GM18498 (cell line): ENCODE measurements around the gene MCF2L.

Source experiments
- ATAC-seq: cut with Tn5 transposase; IDR thresholded peaks from one replicate; pipeline ENCODE4 v1.9.1; 2021; ENCODE audit warnings: mild to moderate bottlenecking, moderate library complexity; ENCODE audit not compliant: unreplicated experiment

MCF2L gene

DNA sequence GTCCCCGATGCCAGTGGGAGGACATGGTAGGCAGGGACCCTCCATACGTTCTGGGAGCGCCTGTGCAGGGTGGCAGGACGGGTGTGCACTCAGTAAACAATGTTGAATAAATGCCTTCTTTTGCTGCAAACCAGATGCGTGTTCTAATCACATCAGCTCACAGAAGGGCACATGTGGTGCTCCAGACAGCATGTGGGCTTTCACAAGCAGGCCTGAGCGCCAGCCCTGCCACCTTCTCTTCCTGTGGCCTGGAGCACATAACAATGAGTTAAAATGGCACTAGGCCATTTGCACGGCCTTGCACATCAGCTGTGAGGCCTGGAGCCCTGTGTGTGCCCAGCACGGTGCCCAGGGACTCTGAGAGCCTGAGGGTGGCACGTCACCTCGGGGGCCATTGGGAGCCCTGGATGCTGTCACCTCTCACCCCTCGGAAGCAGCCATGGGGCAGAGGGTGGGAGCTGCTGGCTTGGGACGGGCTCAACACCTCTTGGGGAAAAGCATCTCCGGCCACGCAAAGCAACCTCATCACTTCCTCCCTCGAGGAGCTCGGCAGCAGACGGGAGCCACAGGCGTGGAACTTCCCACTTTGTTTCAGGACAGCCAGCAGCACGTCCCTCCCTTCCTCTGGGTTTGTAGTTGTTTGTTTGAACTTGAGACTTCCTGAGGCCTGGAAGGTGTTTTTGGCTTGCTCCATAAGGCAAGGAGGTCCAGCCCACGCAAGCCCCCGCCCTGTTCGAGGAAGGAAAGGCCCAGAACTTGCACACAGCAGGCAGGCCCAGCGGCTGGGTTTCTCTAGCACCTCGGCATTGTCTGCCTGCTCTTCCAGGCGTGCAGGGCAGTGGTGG is 9.8 kb downstream of the MCF2L start:
- no peak for ATAC-seq

DNA sequence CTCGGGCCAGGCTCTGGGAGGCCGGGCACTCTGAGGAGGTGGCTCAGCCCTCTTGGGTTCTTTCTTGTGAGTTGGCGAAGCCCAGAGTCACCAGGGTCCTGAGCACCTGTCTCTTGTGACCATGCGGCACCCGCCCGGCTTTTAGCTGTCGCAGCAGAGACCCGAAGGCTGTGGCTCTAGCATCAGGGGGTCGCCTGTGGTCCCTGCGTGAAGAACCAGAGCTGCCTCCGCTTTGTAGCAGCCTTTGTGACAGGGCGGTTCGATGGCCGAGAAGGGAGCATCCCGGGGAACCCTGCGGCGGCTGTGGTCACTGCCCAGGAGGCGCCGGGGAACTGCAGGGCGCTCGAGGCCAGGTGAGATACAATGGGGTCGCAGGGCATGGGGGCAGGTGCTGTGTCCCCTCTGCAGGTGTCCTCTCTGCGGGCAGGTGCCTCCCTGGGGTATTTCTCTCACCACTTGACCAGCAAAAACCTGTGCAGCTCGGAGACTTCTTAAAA is 10.4 kb downstream of the MCF2L start:
- no peak for ATAC-seq

DNA sequence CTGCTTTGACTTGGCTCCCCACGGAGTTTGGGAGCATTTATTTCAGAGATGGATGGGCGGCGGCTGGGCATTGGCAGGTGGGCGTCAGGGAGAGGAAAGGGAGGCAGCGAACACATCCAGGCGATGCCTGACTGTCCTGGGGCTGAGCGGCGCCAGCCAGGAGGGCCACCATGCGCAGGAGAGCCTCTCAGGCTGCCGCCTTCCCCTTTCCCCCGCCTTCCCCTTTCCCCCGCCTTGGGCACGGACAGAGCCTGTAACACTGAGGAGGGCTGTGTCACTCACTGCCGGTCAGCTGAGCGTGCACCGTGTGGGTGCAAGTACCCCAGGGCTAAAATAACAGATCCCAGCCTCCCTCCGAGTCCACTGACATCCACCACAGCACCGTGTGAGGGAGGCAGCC is 11.4 kb downstream of the MCF2L start:
- ATAC-seq, result no peak

DNA sequence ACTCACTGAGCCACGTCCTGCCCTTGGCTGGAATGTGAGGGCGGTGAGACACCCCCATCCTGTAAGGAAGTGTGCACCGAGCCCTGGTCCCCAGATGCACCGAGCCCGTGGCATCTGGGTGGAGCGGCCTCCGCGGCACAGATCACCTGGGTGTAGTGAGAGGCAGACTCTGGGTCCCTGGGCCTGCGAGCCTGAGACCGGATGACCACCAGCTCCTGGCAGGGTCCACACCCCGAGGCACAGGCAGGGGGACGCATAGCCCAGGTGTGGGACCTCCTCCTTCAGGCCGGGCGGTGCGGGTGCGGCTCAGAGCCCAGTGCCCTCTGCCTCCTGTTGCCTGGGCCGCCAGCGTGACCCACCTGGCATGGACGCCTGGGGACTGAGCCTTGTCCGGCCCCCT is 12.4 kb downstream of the MCF2L start:
- no peak for ATAC-seq

DNA sequence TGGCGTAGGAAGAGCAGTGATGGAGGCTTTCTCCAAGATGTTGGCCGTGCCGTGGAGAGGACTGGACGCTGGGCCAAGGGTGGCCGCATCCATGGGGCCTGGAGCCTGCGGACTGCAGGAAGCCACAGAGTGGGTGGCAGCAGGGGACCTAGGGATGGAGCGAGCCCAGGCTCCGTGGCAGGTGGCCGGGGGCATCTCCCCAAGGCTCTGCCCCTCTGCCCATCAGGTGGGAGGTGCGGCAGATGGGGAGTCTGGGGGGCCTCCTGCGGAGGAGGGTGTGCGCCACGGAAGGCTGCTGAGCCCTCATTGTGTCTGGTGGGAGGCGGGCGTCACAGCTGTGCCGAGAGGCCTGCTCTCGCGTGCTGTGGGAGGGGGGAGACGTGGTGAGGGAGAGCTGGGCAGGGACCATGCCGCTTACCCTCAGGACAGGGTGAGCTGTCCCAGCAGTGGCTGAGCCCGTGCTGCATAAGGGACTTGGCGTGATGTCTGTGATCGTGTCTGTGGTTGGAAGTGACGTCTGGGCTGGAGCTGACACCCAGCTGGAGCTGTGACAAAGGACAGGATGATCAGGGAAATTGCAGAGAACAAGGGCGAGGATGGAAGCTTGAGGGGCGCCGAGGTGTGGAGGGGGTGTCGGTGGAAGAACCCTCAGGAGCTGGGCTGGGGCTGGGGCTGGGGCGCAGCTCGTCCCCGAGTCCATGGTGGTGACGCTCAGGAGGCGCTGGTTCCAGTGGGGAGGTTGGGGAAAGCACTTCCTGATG is 13.4 kb downstream of the MCF2L start:
- no peak for ATAC-seq

DNA sequence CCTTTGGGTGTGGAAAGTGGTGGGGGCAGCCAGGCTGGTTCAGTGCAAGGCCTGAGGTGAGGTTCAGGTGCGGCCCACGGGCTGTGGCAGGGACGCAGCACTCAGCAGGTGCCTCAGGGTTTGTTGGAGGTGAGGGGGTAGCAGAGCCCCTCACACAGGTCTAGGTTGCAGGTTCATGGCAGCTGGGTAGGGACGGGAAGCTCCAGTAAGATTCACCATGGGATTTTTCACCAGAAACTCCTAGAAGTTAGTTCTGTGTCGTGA is 14.0 kb downstream of the MCF2L start:
- no peak for ATAC-seq

DNA sequence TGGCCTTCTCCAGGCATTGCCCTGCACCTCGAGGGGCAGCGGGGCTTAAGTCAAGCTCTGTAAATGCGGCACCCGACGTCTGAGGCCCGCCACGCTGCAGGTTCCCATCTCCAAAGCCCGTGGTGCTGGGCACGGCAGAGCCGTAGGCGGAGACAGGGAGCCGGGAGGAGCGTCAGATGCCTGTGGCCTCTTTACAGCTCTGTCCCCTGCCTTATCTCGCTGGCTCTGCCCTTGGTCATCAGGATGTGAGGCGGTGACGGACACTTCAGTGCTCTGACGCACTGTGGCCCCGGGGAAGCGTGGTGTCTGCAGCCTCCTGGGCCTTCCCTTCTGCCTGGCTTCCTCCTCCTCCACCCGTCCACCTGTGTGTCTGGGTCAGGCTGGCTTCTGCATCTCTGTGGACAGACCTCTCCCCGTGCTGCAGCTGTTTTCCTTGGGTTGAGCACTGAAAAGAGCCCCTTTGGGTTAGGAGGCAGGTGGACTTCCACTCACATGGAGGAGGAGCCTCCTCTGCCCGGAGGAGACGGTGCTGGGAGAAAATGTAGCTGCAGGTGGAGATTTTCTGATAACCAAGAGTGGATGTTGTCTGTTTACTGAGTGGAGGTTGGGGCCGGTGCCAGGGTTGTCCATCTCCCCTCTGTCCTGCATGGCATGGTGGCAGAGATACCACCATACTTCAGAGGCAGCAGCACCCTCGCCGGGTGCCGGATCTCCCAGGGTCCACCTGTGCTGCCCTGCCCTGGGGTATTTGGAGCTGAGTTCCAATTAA is 14.6 kb downstream of the MCF2L start:
- no peak for ATAC-seq

DNA sequence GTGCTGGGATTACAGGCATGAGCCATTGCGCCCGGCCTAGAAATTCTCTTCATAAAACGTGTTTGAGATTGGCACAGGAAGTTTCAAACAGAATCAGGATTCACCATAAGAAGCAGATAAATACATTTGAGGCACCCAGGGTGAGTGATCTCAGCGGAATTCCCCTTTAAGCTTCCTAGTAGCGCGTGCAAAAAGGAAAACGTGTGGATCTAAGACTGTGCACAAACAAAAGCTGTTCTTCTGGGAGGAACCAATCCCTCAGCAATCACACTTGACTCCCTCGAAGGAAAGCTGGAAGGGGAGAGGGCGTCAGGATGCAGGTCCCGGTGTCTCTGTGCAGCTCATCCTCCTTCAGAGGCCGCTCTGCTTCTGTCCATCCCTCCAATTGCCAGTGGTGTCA is 15.5 kb downstream of the MCF2L start:
- no peak for ATAC-seq

DNA sequence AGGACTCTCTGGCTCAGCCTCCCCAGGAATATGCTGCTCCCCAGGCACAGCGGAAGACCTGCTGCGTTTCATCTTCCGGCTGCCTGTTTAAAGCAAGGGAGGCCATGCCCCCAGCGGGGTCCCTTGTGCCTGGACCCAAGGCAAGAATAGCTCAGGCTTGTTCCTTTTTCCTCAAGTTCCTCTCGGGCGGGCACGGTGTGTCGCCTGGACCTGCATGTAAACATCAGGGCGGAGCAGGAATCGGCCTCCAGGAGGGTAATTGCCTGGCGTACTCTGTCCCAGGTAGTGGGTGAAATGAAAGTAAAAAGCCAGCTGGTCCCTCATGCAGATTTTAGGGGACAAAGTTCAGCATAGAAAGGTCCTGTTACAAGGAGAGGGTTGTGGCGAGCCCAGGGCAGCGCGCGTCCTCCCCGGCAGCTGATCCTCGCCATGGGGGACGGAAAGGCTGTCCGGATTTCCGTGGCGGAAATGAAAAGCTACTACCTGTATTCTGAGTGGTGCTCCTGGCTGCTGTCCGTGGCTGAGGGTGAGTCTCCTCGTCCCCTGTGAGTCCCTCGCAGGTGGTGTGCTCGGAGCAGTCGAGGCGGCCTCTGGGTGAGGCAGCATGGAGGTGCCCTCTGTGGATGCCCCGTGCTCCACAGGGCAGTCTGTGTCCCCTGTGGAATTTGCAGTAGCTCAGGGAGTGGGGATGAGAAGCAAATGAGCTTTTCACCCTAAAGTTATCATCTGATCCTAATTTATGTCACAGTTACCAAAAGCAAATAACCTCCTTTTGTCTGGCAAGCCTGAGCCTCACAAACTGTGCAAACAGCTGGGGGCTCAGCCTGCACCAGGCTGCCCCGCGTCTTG is 16.2 kb downstream of the MCF2L start:
- no peak for ATAC-seq

DNA sequence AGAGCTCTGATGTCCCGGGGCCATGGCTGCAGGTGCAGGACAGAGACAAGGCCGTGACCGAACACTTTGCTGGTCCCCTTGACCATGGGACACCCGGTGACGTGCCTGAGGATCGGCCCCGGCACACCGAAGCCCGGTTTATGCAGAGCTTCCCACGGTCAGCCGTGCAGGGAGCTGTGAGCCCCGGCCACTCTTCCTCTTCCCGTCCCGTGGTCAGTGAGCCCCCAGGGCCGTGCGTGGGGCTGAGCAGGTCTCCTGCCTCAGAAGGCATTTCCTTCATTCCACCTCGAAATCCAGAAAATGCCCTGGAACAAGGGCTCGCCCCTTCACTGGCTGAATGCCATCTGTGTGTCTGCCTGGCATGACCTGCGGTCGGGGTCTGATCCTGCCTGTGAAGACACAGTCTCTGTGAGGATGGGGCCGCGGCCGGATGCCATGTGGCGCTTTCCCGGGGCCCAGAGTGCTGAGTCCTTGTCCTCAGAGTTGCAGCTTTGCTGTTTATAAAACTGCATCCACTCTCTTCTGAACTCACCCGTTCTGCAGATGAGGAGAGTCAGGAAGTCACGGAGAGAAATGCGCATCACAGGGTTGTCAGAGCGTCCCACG is 16.9 kb downstream of the MCF2L start:
- no peak for ATAC-seq

DNA sequence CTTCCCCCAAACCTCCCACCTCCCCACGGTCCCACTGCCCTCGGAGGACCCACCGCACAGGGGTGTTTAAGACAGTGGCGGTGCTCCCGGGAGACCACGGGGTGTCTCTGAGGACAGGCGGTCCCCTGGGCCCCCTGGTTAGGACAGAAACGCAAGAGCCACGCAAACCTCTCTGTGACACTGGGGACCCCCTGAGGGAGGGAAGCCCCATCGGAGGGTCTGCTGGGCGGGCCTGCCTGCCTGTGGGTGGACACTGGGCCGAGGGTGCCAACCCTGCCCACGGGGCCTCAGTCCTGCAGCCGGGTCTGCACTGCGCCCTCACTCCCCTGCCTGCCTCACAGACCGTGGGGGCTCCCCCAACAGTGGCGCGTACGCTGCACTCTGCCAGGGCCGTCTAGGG is 17.5 kb downstream of the MCF2L start:
- no peak for ATAC-seq

DNA sequence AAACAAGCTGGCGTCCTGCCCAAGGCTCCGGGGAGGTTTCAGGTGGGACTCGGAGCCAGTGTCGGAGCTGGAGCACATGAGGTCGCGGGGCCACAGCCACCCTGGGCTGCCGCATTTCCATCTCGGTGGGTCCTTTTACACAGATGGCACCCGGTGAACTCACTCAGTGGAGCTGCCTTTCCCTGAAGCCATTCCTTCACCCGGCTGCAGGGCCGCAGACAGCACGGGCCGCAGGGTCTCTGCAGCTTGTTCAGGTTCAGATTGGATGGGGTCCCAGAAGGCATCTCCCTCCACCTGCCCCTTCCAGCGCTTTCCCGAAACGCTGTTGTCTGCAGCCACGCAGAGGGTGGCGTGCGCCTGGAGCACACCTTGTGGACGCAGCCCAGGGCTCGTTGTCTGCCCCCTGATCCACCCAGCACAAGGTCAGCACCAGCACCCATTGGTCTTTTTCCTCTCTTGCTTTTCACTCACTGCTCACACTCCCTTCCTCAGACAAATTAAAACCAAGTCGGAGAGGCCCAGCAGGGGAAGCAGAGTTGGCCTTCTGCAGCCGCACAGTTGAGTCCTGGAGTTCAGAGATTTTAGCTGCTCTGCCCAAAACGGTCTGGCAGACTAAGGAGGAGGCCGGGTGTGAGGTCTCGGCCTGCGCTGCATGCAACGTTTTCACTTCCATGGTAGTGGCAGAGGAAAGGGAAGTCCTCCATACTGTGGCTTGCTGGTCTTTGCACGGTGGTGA is 18.1 kb downstream of the MCF2L start:
- ATAC-seq, result no peak

DNA sequence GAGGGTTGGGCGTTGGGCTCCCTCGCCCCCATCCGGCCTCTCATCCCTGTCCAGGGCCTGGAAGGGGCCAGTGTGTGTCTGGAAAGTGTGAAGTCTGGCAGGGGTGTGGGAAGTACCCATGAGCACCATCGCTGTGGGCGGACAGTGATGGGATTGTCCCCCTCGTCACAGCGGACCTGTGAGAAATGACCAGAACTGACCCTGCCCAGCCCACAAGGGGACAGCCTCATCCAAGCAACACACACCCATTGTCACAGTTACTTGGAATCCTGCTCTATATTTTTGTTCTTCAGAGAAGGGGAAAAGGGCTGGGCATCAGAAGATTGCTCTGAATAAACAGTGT is 18.6 kb downstream of the MCF2L start:
- ATAC-seq, result no peak

DNA sequence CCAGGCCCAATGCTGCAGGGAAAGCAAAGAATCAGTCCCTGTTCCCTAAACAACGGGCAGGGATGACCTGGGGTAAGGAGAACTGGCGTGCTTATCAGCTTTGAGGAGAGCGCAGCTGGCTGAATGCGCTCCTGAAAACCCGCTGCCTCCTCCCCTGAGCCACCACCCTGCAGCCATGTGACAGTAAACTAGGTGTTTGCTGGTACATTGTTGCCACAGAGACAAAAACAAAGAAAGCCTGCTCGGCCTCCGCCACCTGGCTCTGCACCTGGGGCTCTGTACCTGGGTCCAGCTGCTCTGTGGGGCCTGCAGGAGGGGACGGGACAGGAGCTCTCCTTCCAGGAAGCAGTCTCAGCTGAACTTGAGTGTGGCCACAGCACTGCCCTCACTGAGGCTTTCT is 21.8 kb downstream of the MCF2L start:
- no peak for ATAC-seq

DNA sequence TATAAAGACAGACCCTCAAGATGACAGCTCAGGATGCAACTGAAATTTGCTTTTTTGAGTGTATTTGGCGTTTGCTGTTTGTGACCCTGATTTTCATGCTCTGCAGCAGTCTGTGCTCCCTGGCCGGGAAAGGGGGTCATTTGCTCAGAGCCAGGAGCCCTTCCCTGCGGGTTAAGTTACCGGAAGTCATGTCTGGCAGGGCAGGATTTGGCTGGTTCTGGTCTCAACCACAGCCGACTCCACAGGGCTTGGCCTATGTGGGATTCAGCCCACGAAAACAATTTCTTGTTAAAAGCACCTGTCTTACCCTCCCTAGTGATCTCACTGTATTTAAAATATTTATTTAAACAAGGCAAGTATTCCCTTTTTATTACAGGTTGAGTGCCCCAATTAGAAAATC is 22.6 kb downstream of the MCF2L start:
- no peak for ATAC-seq

DNA sequence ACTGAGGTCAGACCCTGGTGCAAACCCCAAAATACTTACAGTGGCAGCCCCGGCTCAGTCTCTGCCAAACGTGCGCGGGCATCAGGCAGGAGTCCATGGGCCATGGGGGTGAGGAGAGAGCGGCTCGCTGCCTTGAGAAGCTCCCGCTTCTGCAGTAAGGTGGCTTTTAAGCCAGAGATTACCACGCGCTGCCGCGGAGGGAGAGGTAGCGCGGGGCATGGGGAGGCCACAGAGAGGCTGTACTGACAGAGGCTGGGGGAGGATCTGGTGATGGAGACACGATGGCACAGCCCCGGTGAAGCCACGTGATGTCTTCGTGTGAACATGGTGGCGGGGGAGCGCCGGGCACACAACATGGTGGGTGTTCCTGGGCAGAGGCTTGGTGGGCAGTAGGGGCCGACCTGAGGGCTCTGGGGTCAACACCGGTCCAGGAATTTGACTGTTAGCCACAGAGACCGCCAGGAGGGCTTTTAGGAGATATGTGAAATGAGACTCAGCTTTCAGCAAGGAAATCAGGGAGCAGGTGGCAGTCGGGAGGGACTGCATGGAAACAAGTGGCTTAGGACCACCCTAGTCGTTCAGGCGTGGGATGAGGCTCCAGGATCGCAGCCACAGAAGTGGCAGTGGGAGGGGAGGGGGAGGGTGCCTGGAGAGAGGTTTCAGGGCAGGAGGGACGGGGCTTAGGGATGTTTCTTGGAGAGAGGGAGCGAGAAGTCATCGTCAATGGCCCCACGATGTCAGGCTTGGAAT is 24.1 kb downstream of the MCF2L start:
- no peak for ATAC-seq

DNA sequence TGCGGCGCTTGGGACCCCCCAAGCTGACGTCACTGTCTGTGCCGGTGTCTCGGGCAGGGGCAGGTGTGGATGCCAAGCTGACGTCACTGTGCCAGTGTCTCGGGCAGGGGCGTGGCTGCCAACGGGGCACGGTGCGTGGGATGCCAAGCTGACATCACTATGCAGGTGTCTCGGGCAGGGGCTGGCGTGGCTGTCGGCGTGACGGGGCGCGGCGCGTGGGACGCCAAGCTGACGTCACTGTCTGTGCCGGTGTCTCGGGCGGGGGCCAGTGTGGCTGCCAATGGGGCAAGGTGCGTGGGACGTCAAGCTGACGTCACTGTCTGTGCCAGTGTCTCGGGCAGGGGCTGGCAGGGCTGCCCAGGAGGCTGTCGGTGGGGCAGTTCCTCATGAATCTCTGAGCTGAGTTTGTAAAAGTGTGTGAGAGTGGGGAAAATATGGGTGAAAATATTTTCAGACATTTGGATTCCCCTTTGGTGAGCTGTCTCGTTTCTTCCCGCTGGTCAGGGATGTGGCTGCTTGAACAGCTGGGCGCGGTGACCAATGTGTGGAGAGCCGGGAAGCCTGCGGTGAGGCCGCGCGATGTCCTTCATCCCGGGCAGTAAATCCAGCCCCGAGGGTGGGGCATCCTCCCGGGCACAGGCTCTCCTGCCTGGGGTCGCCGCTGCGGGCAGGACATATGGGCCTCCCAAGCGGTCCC is 25.2 kb downstream of the MCF2L start:
- ATAC-seq, result no peak

DNA sequence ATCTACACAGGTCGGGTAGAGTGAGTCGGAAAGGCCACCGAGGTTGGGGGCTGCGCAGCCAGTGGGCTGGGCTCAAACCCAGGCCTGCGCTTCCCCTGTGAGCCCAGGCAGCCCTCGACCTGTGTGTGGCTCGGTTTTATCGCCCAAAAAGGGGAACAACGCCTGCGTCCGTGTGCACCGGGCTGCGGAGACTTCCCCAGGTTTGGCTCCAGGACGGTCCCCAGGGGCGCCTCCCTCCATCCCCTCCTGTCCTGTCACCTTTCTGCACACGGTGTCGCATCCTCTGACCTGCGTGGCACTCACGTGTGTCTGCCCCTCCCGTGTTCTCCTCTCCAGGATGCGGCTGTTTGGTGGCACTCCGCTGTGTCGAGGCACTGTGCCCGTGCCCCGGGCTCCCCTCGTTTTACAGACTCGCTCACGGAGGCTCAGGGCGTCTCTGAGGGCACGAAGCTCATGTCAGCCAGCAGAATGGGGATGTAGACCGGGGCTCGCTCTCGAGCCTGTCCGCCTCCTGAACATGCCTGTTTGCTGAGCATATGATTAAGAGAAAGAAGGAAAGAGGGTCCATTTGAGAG is 25.9 kb downstream of the MCF2L start:
- ATAC-seq, result no peak
